Measurements from ENCODE around the gene FAM111A. TPM values are rescaled to one million over a fixed set of nuclear protein-coding genes. Genes with fewer than 3 reads are reported as not detected.

The FAM111A gene
- total RNA-seq, 2 experiments from 2014 or later, result 87.9 to 135 TPM

- CTCF ChIA-PET, result interaction anchor here (0.6 to 6.3 kb wide), 6 partner anchors 17 to 603 kb away, joined by 3 to 48 read pairs (median 3); partner anchors contain the start of gene DTX4
- Mint-ChIP-seq H3K27me3 (peaks cover 2% of the 10 kb centered on the region), H3K9me3 (ENCODE audit: low read depth) (no peaks in the 10 kb centered on the region), H3K36me3 (ENCODE audit: low read depth) (peaks cover 1% of the 10 kb centered on the region), H3K4me1 (peaks cover 16% of the 10 kb centered on the region), H3K27ac (no peak overlapping the region), H3K4me3 (no peak overlapping the region)
- intact Hi-C loops (cut with DNase I, micrococcal nuclease), result no loop called here
- ATAC-seq (peak; percentile 52), DNase-seq (no peak)
- POLR2A ChIA-PET, result no interaction called here
Measured at GRCh38 chr11:59200423-59200746, 57.7 kb downstream of the FAM111A start.

DNA sequence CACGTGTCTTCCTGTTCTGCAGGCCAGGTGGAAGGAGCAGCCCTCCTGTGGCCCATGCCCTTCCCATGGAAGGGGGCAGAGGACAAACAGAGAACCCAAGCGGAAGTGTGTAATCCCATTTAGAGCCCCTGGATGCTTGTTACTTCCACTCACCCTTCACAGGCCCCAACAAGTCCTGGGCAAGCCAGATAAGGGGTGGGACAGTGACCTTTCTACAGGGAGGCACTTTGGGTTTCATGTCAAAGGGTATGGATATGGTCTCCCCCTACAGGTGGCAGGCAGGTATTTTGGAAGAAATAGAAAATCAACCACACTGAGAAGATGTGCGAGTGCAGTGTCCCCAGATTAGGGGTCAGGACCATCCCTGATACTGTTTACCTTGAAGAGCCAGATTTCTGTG is 58.7 kb downstream of the FAM111A start:
- H3K4me1 Mint-ChIP-seq, result peaks cover 16% of the 10 kb centered on the region
- peaks cover 2% of the 10 kb centered on the region for H3K27me3 Mint-ChIP-seq
- no peak overlapping the region for H3K4me3 Mint-ChIP-seq
- ATAC-seq, result no peak
- intact Hi-C loops (cut with DNase I, micrococcal nuclease), result no loop called here
- CTCF ChIA-PET, result interaction anchor here (1.1 to 6.3 kb wide), 7 partner anchors 15 to 108 kb away, joined by 3 to 48 read pairs (median 3); partner anchors contain the start of gene DTX4
- no peaks in the 10 kb centered on the region for H3K9me3 Mint-ChIP-seq (ENCODE audit: low read depth)
- POLR2A ChIA-PET, result no interaction called here
- DNase-seq, result no peak
- H3K27ac Mint-ChIP-seq, result no peak overlapping the region
- peaks cover 1% of the 10 kb centered on the region for H3K36me3 Mint-ChIP-seq (ENCODE audit: low read depth)

Other genes with a start within 250 kb of the FAM111A start
- 1 to 10 TPM in 1 of 2 experiments, under 1 TPM in 1; 0.50 to 1.2 TPM for gene GLYATL1, start 203.4 kb upstream of the FAM111A start, total RNA-seq
- not detected for gene GLYATL1B, start 56.5 kb upstream of the FAM111A start, total RNA-seq
- 10 to 100 TPM; 32.3 to 38.9 TPM for gene FAM111B, start 35.6 kb upstream of the FAM111A start, total RNA-seq
- under 1 TPM; 0.07 to 0.11 TPM for gene DTX4, start 29.3 kb downstream of the FAM111A start, total RNA-seq
- not detected for gene MPEG1, start 70.1 kb downstream of the FAM111A start, total RNA-seq
- gene OR5AN1, start 216.0 kb downstream of the FAM111A start, total RNA-seq, result not detected

Data from activated CD4-positive, alpha-beta T cell treated with anti-CD3 and anti-CD28 coated beads for 36 hours (primary cell).